MM.1S (cell line): ENCODE measurements around the gene NDUFB10.

ENCODE experiments used
- EZH2 ChIP-seq: fragments of 300-600 bp; sonication (generic); optimal IDR thresholded peaks from 2 replicates; pipeline ENCODE3; 2017; ENCODE audit warnings: low read depth, mild to moderate bottlenecking, antibody characterized with exemption, low read length, mixed read lengths
- EZH2phosphoT487 ChIP-seq: fragments of 300-600 bp; sonication (generic); IDR thresholded peaks from 2 replicates; pipeline ENCODE4 v1.6.1; 2018; ENCODE audit warnings: antibody characterized with exemption, low read length
- TF ChIP-seq, protein P1 (sequence below): fragments of 300-600 bp; sonication (generic); IDR thresholded peaks from 2 replicates; pipeline ENCODE4 v1.5.1; 2016; ENCODE audit warnings: antibody characterized with exemption, low read length, mixed read lengths

DNA sequence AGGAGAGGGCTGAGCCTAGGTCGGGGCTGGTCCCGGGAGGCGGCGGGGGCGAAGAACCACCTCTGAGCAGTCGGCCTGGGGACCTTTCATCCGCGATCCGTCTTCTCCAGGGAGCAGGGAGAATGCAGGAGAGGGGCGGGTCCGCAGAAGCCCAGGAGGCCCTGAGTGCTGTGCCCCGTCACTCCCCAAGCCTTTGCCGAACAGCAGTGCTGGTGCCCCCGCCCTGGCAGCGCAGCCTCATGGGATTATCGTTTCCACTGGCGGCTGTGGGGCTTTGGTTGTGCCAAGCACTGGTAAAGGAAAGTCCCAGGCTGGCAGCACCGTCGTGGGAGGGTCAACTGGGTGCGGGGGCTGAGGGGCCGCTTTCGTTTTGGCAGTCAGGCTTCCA, 13.1 kb downstream of the NDUFB10 start:
- TF ChIP-seq, protein P1, sequence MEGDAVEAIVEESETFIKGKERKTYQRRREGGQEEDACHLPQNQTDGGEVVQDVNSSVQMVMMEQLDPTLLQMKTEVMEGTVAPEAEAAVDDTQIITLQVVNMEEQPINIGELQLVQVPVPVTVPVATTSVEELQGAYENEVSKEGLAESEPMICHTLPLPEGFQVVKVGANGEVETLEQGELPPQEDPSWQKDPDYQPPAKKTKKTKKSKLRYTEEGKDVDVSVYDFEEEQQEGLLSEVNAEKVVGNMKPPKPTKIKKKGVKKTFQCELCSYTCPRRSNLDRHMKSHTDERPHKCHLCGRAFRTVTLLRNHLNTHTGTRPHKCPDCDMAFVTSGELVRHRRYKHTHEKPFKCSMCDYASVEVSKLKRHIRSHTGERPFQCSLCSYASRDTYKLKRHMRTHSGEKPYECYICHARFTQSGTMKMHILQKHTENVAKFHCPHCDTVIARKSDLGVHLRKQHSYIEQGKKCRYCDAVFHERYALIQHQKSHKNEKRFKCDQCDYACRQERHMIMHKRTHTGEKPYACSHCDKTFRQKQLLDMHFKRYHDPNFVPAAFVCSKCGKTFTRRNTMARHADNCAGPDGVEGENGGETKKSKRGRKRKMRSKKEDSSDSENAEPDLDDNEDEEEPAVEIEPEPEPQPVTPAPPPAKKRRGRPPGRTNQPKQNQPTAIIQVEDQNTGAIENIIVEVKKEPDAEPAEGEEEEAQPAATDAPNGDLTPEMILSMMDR: no peak
- no peak for TF ChIP-seq EZH2
- TF ChIP-seq EZH2phosphoT487: no peak
